BLaER1 (cell line): ENCODE data around the gene KLHL5.

ENCODE experiments used
- H3K27ac ChIP-seq: shearing (Covaris generic); formaldehyde crosslinking; 2 replicates; pipeline ENCODE4 v1.8.1; 2022
- H3K27me3 ChIP-seq: shearing (Covaris generic); formaldehyde crosslinking; 2 replicates; pipeline ENCODE4 v1.8.1; 2022
- H3K36me3 ChIP-seq: shearing (Covaris generic); formaldehyde crosslinking; 2 replicates; pipeline ENCODE4 v1.8.1; 2022
- H3K4me1 ChIP-seq: shearing (Covaris generic); formaldehyde crosslinking; 2 replicates; pipeline ENCODE4 v1.8.1; 2022
- H3K4me2 ChIP-seq: shearing (Covaris generic); formaldehyde crosslinking; 2 replicates; pipeline ENCODE4 v1.8.1; 2022
- H3K4me3 ChIP-seq: shearing (Covaris generic); formaldehyde crosslinking; 2 replicates; pipeline ENCODE4 v1.8.1; 2022
- H3K9ac ChIP-seq: shearing (Covaris generic); formaldehyde crosslinking; 2 replicates; pipeline ENCODE4 v1.8.1; 2022
- H3K9me3 ChIP-seq: shearing (Covaris generic); formaldehyde crosslinking; 2 replicates; pipeline ENCODE4 v1.8.1; 2022
- H4K20me1 ChIP-seq: shearing (Covaris generic); formaldehyde crosslinking; 2 replicates; pipeline ENCODE4 v1.8.1; 2022
- Cebpa-rat ChIP-seq: shearing (Covaris generic); IDR thresholded peaks from 2 replicates; pipeline ENCODE4 v1.8.1; 2022

The KLHL5 gene

DNA sequence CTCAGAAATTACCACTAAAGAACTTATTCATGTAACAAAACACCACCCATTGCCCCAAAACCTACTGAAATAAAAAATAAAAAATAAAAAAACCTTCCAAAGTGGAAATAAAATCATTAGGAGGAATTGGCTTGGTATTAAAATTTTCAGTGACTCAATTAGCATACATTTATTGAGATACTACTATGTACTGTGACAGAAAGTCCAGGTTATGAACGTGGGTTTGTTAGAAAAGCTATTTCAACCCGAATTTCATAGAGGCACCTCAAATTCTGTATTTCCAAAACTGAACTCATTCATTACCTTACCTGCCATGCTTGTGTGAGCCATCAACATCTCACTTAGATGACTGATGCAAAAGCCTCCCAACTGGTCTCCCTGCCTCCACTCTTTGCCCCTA is 16.8 kb downstream of the KLHL5 start:
- no peak overlapping the region for H3K9ac ChIP-seq
- H3K36me3 ChIP-seq, result peaks cover 20% of the 10 kb centered on the region
- H3K9me3 ChIP-seq, result no peaks in the 10 kb centered on the region; the same call in 1 of the 2 replicates
- H3K27ac ChIP-seq, result no peak overlapping the region
- H3K27me3 ChIP-seq, result no peaks in the 10 kb centered on the region
- no peaks in the 10 kb centered on the region for H3K4me1 ChIP-seq
- no peak overlapping the region for H3K4me3 ChIP-seq
- TF ChIP-seq Cebpa-rat, result no peak
- no peak overlapping the region for H3K4me2 ChIP-seq
- H4K20me1 ChIP-seq, result no peaks in the 10 kb centered on the region

DNA sequence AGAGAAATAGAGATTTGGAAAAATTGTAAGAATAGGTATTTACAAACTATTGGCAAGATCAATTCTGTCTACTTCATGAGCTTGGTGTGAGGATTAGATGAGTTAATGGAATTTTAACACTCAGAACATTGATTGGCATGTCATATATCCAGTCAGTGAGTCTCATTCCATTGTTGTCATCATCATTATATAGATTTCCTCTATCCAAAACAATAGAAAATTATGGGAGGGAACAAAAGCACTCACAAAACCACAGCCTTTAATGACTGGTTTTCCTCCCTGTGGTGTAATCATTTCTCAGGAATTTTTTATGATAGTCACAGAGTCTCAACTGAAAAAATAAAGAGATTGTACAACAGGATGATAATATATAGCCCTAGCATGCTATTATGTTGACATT is 21.1 kb downstream of the KLHL5 start:
- Histone ChIP-seq H3K27ac (no peak overlapping the region), H3K4me1 (no peaks in the 10 kb centered on the region), H3K4me2 (no peak overlapping the region), H4K20me1 (no peaks in the 10 kb centered on the region), H3K36me3 (peaks cover 26% of the 10 kb centered on the region), H3K9ac (no peak overlapping the region), H3K4me3 (no peak overlapping the region), H3K27me3 (no peaks in the 10 kb centered on the region), H3K9me3 (no peaks in the 10 kb centered on the region; the same call in 1 of the 2 replicates)
- no peak for TF ChIP-seq Cebpa-rat

DNA sequence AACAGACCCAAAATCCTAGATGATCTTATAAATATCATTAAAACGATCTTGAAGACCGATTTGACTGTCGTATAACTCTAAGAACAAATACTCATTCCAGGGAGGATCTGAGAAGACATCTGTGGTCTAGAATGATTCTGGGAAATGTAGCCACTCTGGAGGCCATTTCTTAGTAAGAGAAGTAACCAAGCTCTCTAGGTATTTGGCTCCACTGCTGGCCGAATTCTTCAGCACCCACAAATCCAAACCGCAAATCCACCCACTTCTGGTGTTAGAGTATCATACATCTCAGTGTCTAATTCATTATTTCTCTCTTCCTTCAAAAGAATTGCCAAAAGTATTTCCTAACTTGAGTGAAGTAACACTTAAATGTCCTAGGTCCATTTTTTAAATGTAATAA is 23.9 kb downstream of the KLHL5 start:
- Histone ChIP-seq H4K20me1 (no peaks in the 10 kb centered on the region), H3K4me2 (no peak overlapping the region), H3K9me3 (no peaks in the 10 kb centered on the region), H3K4me3 (no peak overlapping the region), H3K9ac (no peak overlapping the region), H3K27me3 (no peaks in the 10 kb centered on the region), H3K36me3 (peaks cover 36% of the 10 kb centered on the region), H3K27ac (no peak overlapping the region), H3K4me1 (no peaks in the 10 kb centered on the region)
- TF ChIP-seq Cebpa-rat, result no peak

DNA sequence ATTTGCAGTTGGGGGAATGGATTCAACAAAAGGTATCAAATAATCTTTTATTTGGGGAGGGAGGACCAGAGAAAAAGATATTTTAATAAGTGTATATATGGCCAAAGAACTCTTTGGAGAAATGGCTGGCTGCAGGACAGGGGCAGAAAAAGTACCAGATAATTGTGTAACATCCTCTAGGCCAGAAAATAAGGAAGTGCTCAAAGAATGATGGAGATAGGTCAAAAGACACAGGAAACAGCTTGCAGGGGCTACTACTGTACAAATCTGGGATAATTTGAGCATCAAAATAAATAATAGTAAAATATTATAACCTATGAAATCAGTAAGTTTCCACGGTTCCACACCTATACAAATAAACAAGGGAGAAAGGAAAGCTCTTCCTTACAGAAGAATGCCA is 34.8 kb downstream of the KLHL5 start:
- no peak overlapping the region for H3K4me2 ChIP-seq
- TF ChIP-seq Cebpa-rat, result no peak

DNA sequence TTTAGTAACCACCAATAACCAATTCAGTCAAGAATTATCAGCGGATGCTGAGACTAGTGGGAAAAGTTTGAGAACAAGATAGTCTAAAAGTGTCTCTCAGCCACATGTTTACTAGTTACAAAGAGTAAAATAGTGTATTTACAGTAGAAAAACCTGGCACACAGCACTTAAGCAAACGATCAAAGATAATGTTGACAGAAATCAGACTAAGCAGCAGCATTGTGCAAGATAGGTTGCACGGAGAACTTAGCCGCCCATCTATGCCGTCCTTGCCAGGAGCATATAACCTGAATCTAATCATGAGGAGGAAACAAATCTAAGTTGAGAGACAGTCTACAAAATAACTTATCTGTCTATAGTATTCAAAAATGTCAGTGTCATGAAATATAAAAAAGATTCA is 35.3 kb downstream of the KLHL5 start:
- no peak for TF ChIP-seq Cebpa-rat

More for the DNA sequence above, 34.8 kb downstream of the KLHL5 start:
- Histone ChIP-seq H3K27ac (no peak overlapping the region), H4K20me1 (no peaks in the 10 kb centered on the region), H3K9me3 (no peaks in the 10 kb centered on the region), H3K4me3 (no peak overlapping the region), H3K4me1 (no peaks in the 10 kb centered on the region), H3K9ac (no peak overlapping the region), H3K36me3 (peaks cover 5% of the 10 kb centered on the region; the same call in 1 of the 2 replicates), H3K27me3 (no peaks in the 10 kb centered on the region)

DNA sequence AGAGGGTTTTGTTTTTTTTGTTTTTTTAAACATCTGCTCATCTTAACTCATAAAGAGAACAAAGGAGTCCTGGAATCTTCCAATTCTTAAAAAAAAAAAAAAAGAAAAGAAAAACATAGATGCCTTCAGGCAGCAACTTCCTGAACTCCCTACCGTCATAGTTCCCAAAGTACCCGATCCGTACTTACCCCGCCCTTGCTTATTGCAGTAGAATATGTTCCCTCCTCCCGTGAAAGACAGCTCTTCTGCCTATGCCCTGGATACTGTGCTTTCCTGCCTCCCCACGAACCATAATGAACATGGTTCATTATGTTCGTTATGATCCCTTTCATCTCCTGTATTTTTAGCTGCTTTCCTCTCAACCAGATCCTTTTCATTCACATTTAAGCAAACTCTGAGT is 40.3 kb downstream of the KLHL5 start:
- TF ChIP-seq Cebpa-rat, result no peak
- H4K20me1 ChIP-seq, result no peaks in the 10 kb centered on the region
- no peaks in the 10 kb centered on the region for H3K27me3 ChIP-seq
- no peaks in the 10 kb centered on the region for H3K4me1 ChIP-seq
- H3K36me3 ChIP-seq, result peaks cover 41% of the 10 kb centered on the region
- H3K4me3 ChIP-seq, result no peak overlapping the region
- H3K4me2 ChIP-seq, result no peak overlapping the region
- no peak overlapping the region for H3K27ac ChIP-seq
- no peak overlapping the region for H3K9ac ChIP-seq
- no peaks in the 10 kb centered on the region for H3K9me3 ChIP-seq

More for the DNA sequence above, 35.3 kb downstream of the KLHL5 start:
- H3K27me3 ChIP-seq, result no peaks in the 10 kb centered on the region
- H3K27ac ChIP-seq, result no peak overlapping the region
- no peaks in the 10 kb centered on the region for H4K20me1 ChIP-seq
- no peak overlapping the region for H3K4me2 ChIP-seq
- H3K9me3 ChIP-seq, result no peaks in the 10 kb centered on the region
- H3K4me1 ChIP-seq, result no peaks in the 10 kb centered on the region
- H3K9ac ChIP-seq, result no peak overlapping the region
- peaks cover 6% of the 10 kb centered on the region; the same call in 1 of the 2 replicates for H3K36me3 ChIP-seq
- H3K4me3 ChIP-seq, result no peak overlapping the region

DNA sequence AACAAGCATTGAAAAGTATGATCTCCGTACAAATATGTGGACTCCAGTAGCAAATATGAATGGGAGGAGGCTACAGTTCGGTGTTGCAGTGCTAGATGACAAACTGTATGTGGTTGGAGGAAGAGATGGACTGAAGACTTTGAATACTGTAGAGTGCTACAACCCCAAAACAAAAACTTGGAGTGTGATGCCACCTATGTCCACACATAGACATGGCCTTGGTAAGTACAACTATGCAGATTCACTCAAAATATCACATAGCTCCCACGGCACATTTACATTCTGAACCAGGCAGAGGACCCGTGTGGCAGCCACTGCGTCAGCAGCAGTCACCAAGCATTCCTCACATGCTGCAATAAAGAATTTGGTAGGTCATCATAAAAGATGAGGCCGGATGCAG is 41.3 kb downstream of the KLHL5 start:
- peaks cover 40% of the 10 kb centered on the region for H3K36me3 ChIP-seq
- H3K4me2 ChIP-seq, result no peak overlapping the region
- no peak overlapping the region for H3K9ac ChIP-seq
- H3K27me3 ChIP-seq, result no peaks in the 10 kb centered on the region
- H3K4me3 ChIP-seq, result no peak overlapping the region
- H3K9me3 ChIP-seq, result no peaks in the 10 kb centered on the region
- TF ChIP-seq Cebpa-rat, result no peak
- no peaks in the 10 kb centered on the region for H3K4me1 ChIP-seq
- no peak overlapping the region for H3K27ac ChIP-seq
- no peaks in the 10 kb centered on the region for H4K20me1 ChIP-seq

- H3K36me3 ChIP-seq, result peaks cover 38% of the 10 kb centered on the region
- no peaks in the 10 kb centered on the region for H3K27me3 ChIP-seq
- no peak overlapping the region for H3K27ac ChIP-seq
- no peak overlapping the region for H3K9ac ChIP-seq
- no peak for TF ChIP-seq Cebpa-rat
- H4K20me1 ChIP-seq, result no peaks in the 10 kb centered on the region
- H3K4me2 ChIP-seq, result no peak overlapping the region
- no peaks in the 10 kb centered on the region for H3K4me1 ChIP-seq
- H3K4me3 ChIP-seq, result no peak overlapping the region
- H3K9me3 ChIP-seq, result no peaks in the 10 kb centered on the region
Observed at GRCh38 chr4:39104255-39104654, 42.2 kb downstream of the KLHL5 start.

DNA sequence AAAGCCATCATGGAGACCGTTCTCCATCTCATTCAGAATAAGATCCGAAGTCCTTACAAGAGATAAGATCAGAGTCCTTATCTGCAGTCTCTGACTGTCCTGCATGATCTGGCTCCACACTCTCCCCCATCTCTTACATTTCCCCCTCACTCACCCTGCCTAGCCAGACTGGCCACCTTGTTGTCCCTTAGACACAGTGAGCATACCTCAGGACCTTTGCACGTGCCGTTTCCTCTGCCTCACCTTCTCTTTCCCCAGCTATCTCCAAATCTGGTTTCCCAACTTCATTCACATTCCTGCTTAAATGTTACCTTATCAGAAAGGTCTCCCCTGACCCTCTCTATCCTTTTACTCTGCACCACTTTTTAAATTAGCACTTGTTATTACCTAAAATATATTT is 44.0 kb downstream of the KLHL5 start:
- H4K20me1 ChIP-seq, result no peaks in the 10 kb centered on the region

DNA sequence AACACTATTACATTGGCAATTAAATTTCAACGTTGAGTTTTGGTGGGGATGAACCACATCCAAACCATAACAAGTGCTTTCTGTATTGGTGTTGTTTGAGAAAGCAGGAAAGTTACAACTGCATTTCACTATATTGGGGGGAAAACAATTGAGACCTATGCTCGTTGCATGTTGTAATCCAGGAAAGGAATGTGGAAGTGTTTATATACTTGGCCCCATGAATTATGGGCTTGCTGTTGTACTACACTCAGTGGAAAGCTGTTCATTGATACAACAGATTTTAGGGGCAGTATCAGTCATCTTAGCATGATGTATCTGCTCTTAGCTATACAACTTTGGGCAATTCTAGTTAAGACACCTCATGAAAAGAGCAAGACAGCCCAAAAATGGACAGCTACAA is 52.4 kb downstream of the KLHL5 start:
- Histone ChIP-seq H3K36me3 (peaks cover 69% of the 10 kb centered on the region), H4K20me1 (no peaks in the 10 kb centered on the region), H3K27ac (no peak overlapping the region), H3K9me3 (no peaks in the 10 kb centered on the region), H3K4me1 (no peaks in the 10 kb centered on the region), H3K4me3 (no peak overlapping the region), H3K27me3 (no peaks in the 10 kb centered on the region), H3K9ac (no peak overlapping the region), H3K4me2 (no peak overlapping the region)
- TF ChIP-seq Cebpa-rat, result no peak

More for the DNA sequence above, 44.0 kb downstream of the KLHL5 start:
- H3K9ac ChIP-seq, result no peak overlapping the region
- no peaks in the 10 kb centered on the region for H3K4me1 ChIP-seq
- H3K4me2 ChIP-seq, result no peak overlapping the region
- no peak overlapping the region for H3K27ac ChIP-seq
- TF ChIP-seq Cebpa-rat, result no peak
- no peaks in the 10 kb centered on the region for H3K27me3 ChIP-seq
- peaks cover 48% of the 10 kb centered on the region for H3K36me3 ChIP-seq
- H3K9me3 ChIP-seq, result no peaks in the 10 kb centered on the region
- no peak overlapping the region for H3K4me3 ChIP-seq

GRCh38 chr4:39118034-39118658 is 56.1 kb downstream of the KLHL5 start:
- H3K27ac ChIP-seq, result no peak overlapping the region
- H4K20me1 ChIP-seq, result no peaks in the 10 kb centered on the region
- no peak overlapping the region for H3K9ac ChIP-seq
- no peak overlapping the region for H3K4me3 ChIP-seq
- no peaks in the 10 kb centered on the region for H3K27me3 ChIP-seq
- H3K4me1 ChIP-seq, result no peaks in the 10 kb centered on the region
- H3K4me2 ChIP-seq, result no peak overlapping the region
- TF ChIP-seq Cebpa-rat, result no peak
- H3K9me3 ChIP-seq, result no peaks in the 10 kb centered on the region
- H3K36me3 ChIP-seq, result peaks cover 58% of the 10 kb centered on the region
